HG02759 (cell line): ENCODE results near the gene ZSWIM4.
"Not testable (repeated sequence)": the region's sequence is repeated elsewhere in the genome, so short reads cannot be mapped to it uniquely, and the experiment has no call there.

ENCODE experiments used
- ATAC-seq: cut with Tn5 transposase; IDR thresholded peaks from one replicate; pipeline ENCODE4 v1.9.1; 2021; ENCODE audit warnings: mild to moderate bottlenecking, moderate library complexity; ENCODE audit not compliant: unreplicated experiment

ZSWIM4 gene

GRCh38 chr19:13794757-13795589 is at the start of gene ZSWIM4:
Gene ZSWIM4, plus strand, starts transcription at chr19:13795443. Its CDS starts 206 bp downstream, at chr19:13795649.
- peak; percentile 95 for ATAC-seq

GRCh38 chr19:13747098-13747453 is 48.2 kb upstream of the ZSWIM4 start:
- ATAC-seq, result no peak

- ATAC-seq, result no peak
Observed at GRCh38 chr19:13748169-13748828, 46.9 kb upstream of the ZSWIM4 start.

- ATAC-seq, result no peak
Observed at GRCh38 chr19:13751436-13751835, 43.8 kb upstream of the ZSWIM4 start.

- ATAC-seq, result not testable (repeated sequence)
Observed at GRCh38 chr19:13753622-13754021, 41.6 kb upstream of the ZSWIM4 start.

- ATAC-seq, result no peak
Observed at GRCh38 chr19:13756210-13756609, 39.0 kb upstream of the ZSWIM4 start.

GRCh38 chr19:13757805-13758772 is 37.2 kb upstream of the ZSWIM4 start:
- ATAC-seq, result no peak

- ATAC-seq, result no peak
Observed at GRCh38 chr19:13758795-13759194, 36.4 kb upstream of the ZSWIM4 start.

GRCh38 chr19:13761423-13761822 is 33.8 kb upstream of the ZSWIM4 start:
- no peak for ATAC-seq

- ATAC-seq, result no peak
Observed at GRCh38 chr19:13762635-13763235, 32.5 kb upstream of the ZSWIM4 start.

- no peak for ATAC-seq
Observed at GRCh38 chr19:13763265-13763664, 32.0 kb upstream of the ZSWIM4 start.

GRCh38 chr19:13764101-13764807 is 31.0 kb upstream of the ZSWIM4 start, which contains the start of gene MRI1:
Gene MRI1, plus strand, starts transcription at chr19:13764522. Its CDS starts 67 bp downstream, at chr19:13764589.
- ATAC-seq, result peak; percentile 60

- ATAC-seq, result no peak
Observed at GRCh38 chr19:13764821-13765394, 30.3 kb upstream of the ZSWIM4 start.

GRCh38 chr19:13765395-13766094 is 29.7 kb upstream of the ZSWIM4 start:
- ATAC-seq, result no peak

- no peak for ATAC-seq
Observed at GRCh38 chr19:13766095-13766481, 29.2 kb upstream of the ZSWIM4 start.

- no peak for ATAC-seq
Observed at GRCh38 chr19:13768510-13768909, 26.7 kb upstream of the ZSWIM4 start.

GRCh38 chr19:13770013-13770635 is 25.1 kb upstream of the ZSWIM4 start:
- no peak for ATAC-seq
